H1 (cell line): ENCODE data around the gene NHSL2. TPM values are rescaled to one million over a fixed set of nuclear protein-coding genes. Genes with fewer than 3 reads are reported as not detected.

Experiments
- CTCF ChIA-PET: fragments of 300-600 bp; sonication (Branson Sonifier 250); formaldehyde crosslinking; loops from one replicate; lab custom pipeline; 2021; ENCODE audit not compliant: partially characterized antibody; lab: Charles Lee
- POLR2A ChIA-PET: fragments of 300-600 bp; sonication (Branson Sonifier 250); formaldehyde crosslinking; loops from one replicate; lab custom pipeline; 2021; ENCODE audit warnings: inconsistent platforms; ENCODE audit not compliant: partially characterized antibody; lab: Charles Lee
- DNase-seq, 2 experiments: peaks; one replicate each; pipeline versions ENCODE4 v3.0.0 to v3.0.0-alpha.2; 2010 to 2022; ENCODE audit warnings: low spot score in 2 of 2, low read depth in 1 of 2, mixed read lengths in 1 of 2
- FAIRE-seq: peaks from 2 replicates; lab custom pipeline; 2011; peaks lifted over from hg19 to GRCh38; lab: Jason Lieb, UNC
- H2AFZ ChIP-seq: 2 replicates; pipeline ENCODE4 v1.8.1; 2012; ENCODE audit warnings: low read length, inconsistent platforms
- H2AK5ac ChIP-seq: 2 replicates; pipeline ENCODE4 v1.6.1; 2013; ENCODE audit warnings: low read depth, low read length
- H2BK120ac ChIP-seq: replicated peaks from 2 replicates; pipeline ENCODE3; 2013; ENCODE audit warnings: low read depth, low read length, inconsistent platforms
- H2BK12ac ChIP-seq: 2 replicates; pipeline ENCODE4 v1.6.1; 2013; ENCODE audit warnings: low read depth, low read length
- H2BK15ac ChIP-seq: 2 replicates; pipeline ENCODE4 v1.6.1; 2013; ENCODE audit warnings: low read length
- H2BK20ac ChIP-seq: 2 replicates; pipeline ENCODE4 v1.6.1; 2013; ENCODE audit warnings: low read length
- H2BK5ac ChIP-seq: 2 replicates; pipeline ENCODE4 v1.6.1; 2013; ENCODE audit warnings: low read depth, low read length
- H3K14ac ChIP-seq: 2 replicates; pipeline ENCODE4 v1.6.1; 2013; ENCODE audit warnings: inconsistent platforms; ENCODE audit not compliant: insufficient read length
- H3K18ac ChIP-seq: 2 replicates; pipeline ENCODE4 v1.6.1; 2013; ENCODE audit warnings: low read length; ENCODE audit errors: extremely low read depth
- H3K23ac ChIP-seq: 2 replicates; pipeline ENCODE4 v1.6.1; 2013; ENCODE audit warnings: inconsistent platforms; ENCODE audit not compliant: insufficient read length
- H3K23me2 ChIP-seq: 2 replicates; pipeline ENCODE4 v1.6.1; 2013; ENCODE audit warnings: low read depth, low read length
- H3K27ac ChIP-seq: 2 replicates; pipeline ENCODE4 v1.6.1; 2011; ENCODE audit warnings: low read depth, low read length, inconsistent platforms
- H3K27me3 ChIP-seq, 4 experiments: replicated peaks in 1 of 4; 1 replicate in 1 of 4; 2 replicates in 3 of 4; pipeline versions ENCODE4 v1.6.1 to v1.8.1; 2011 to 2013; ENCODE audit warnings: low read length in 3 of 4, mild to moderate bottlenecking in 3 of 4, inconsistent platforms in 2 of 4, mixed read lengths in 2 of 4, moderate library complexity in 1 of 4; ENCODE audit not compliant: control insufficient read depth in 3 of 4, insufficient read depth in 3 of 4; ENCODE audit errors: extremely low read depth in 1 of 4
- H3K36me3 ChIP-seq, 4 experiments: 2 replicates each; pipeline versions ENCODE4 v1.6.1 to v1.8.1; 2011 to 2013; ENCODE audit warnings: mild to moderate bottlenecking in 4 of 4, low read length in 3 of 4, moderate library complexity in 2 of 4, control low read depth in 1 of 4, inconsistent platforms in 1 of 4; ENCODE audit not compliant: insufficient read depth in 4 of 4, control insufficient read depth in 2 of 4
- H3K4ac ChIP-seq: replicated peaks from 2 replicates; pipeline ENCODE3; 2013; ENCODE audit warnings: low read length, low read depth, mixed read lengths, inconsistent platforms; ENCODE audit not compliant: insufficient read length
- H3K4me1 ChIP-seq, 4 experiments: replicated peaks in 1 of 4; 1 replicate in 1 of 4; 2 replicates in 3 of 4; pipeline versions ENCODE4 v1.6.1 to v1.8.1; 2011 to 2013; ENCODE audit warnings: low read length in 3 of 4, inconsistent platforms in 2 of 4, mixed read lengths in 1 of 4; ENCODE audit not compliant: insufficient read depth in 4 of 4, control insufficient read depth in 3 of 4
- H3K4me2 ChIP-seq, 2 experiments: 2 replicates each; pipeline versions ENCODE4 v1.6.1 to v1.8.1; 2011 to 2013; ENCODE audit warnings: low read depth in 2 of 2, low read length in 2 of 2, control low read depth in 1 of 2, inconsistent platforms in 1 of 2, mild to moderate bottlenecking in 1 of 2; ENCODE audit not compliant: insufficient read depth in 1 of 2
- H3K4me3 ChIP-seq, 4 experiments: fragments of 200-600, 300-600 bp in 1 of 4; sonication (generic), shearing (Covaris generic), sonication (Bioruptor Twin) in 1 of 4; 2 replicates each; pipeline versions ENCODE4 v1.5.1 to v1.8.1; 2011 to 2016; ENCODE audit warnings: low read length in 4 of 4, low read depth in 3 of 4, control low read depth in 2 of 4, inconsistent platforms in 2 of 4, mild to moderate bottlenecking in 2 of 4, mixed read lengths in 1 of 4, moderate library complexity in 1 of 4; ENCODE audit not compliant: insufficient read depth in 2 of 4; ENCODE audit errors: extremely low read depth in 1 of 4
- H3K56ac ChIP-seq: replicated peaks from 2 replicates; pipeline ENCODE3; 2013; ENCODE audit warnings: low read depth, mild to moderate bottlenecking, mixed read lengths, low read length, inconsistent platforms; ENCODE audit not compliant: insufficient read length
- H3K79me1 ChIP-seq: 2 replicates; pipeline ENCODE4 v1.6.1; 2013; ENCODE audit warnings: low read depth, low read length, control low read depth
- H3K79me2 ChIP-seq, 2 experiments: 2 replicates each; pipeline versions ENCODE4 v1.6.1 to v1.8.1; 2012 to 2013; ENCODE audit warnings: low read length in 2 of 2, mild to moderate bottlenecking in 2 of 2, inconsistent platforms in 1 of 2; ENCODE audit not compliant: insufficient read depth in 2 of 2, control insufficient read depth in 1 of 2
- H3K9ac ChIP-seq, 4 experiments: replicated peaks in 1 of 4; 1 replicate in 1 of 4; 2 replicates in 3 of 4; pipeline versions ENCODE4 v1.6.1 to v1.8.1; 2011 to 2013; ENCODE audit warnings: low read depth in 3 of 4, low read length in 3 of 4, control low read depth in 2 of 4, mild to moderate bottlenecking in 2 of 4, moderate library complexity in 2 of 4, inconsistent platforms in 1 of 4; ENCODE audit errors: extremely low read depth in 1 of 4
- H3K9me3 ChIP-seq, 2 experiments: 2 replicates each; pipeline versions ENCODE4 v1.6.1 to v1.8.1; 2012 to 2013; ENCODE audit warnings: mild to moderate bottlenecking in 2 of 2, moderate library complexity in 2 of 2, control low read depth in 1 of 2, inconsistent platforms in 1 of 2, low read depth in 1 of 2, low read length in 1 of 2, mixed read lengths in 1 of 2; ENCODE audit not compliant: insufficient read depth in 2 of 2
- H4K20me1 ChIP-seq, 2 experiments: replicated peaks in 1 of 2; 2 replicates each; pipeline versions ENCODE3 to v1.8.1; 2011 to 2013; ENCODE audit warnings: inconsistent platforms in 2 of 2, low read length in 2 of 2, mild to moderate bottlenecking in 1 of 2; ENCODE audit not compliant: insufficient read depth in 2 of 2, control insufficient read depth in 1 of 2
- H4K5ac ChIP-seq: 2 replicates; pipeline ENCODE4 v1.6.1; 2013; ENCODE audit warnings: low read length, low read depth, mixed read lengths, inconsistent platforms; ENCODE audit not compliant: insufficient read length
- H4K8ac ChIP-seq: 2 replicates; pipeline ENCODE4 v1.8.0; 2013; ENCODE audit warnings: mild to moderate bottlenecking, moderate library complexity, low read length, inconsistent platforms; ENCODE audit not compliant: insufficient read depth; ENCODE audit errors: extremely low read depth
- H4K91ac ChIP-seq: replicated peaks from 2 replicates; pipeline ENCODE3; 2013; ENCODE audit warnings: low read length, mixed read lengths, inconsistent platforms; ENCODE audit not compliant: insufficient read length
- CHD2 ChIP-seq: IDR thresholded peaks from 2 replicates; pipeline ENCODE4 v1.6.1; 2012; ENCODE audit warnings: low read length, improper control_type of control experiment
- MAX ChIP-seq: IDR thresholded peaks from 2 replicates; pipeline ENCODE4 v1.6.1; 2012; ENCODE audit warnings: inconsistent platforms
- WGBS, 2 experiments: shearing (Covaris generic) in 1 of 2; methylation state at CpG; one replicate each; pipeline versions ENCODE4 v1.1.6 to v1.1.7; 2013 to 2015; ENCODE audit warnings: low lambda C conversion rate in 2 of 2, mixed read lengths in 2 of 2, inconsistent platforms in 1 of 2, low coverage in 1 of 2, missing lambda C conversion rate in 1 of 2; ENCODE audit not compliant: insufficient replicate concordance in 2 of 2, insufficient coverage in 1 of 2, insufficient read length in 1 of 2; ENCODE audit errors: extremely low coverage in 1 of 2, missing lambda C conversion rate in 1 of 2; 5-methylcytosine and 5-hydroxymethylcytosine counted together
- polyA plus RNA-seq, 7 experiments: library from polyadenylated mRNA; depleted of rRNA in 3 of 7; stranded (reverse) in 5 of 7; unstranded in 2 of 7; fragments of >200 nt in 5 of 7; fragments of 200-250 nt in 2 of 7; gene quantifications; 1 replicate in 5 of 7; 2 replicates in 1 of 7; 4 replicates in 1 of 7; pipeline versions ENCODE4 v1.2.1 to v1.2.3, GENCODE V29; 2011 to 2013; ENCODE audit warnings: missing spikeins in 2 of 7, mixed read lengths in 2 of 7
- total RNA-seq: library from RNA; stranded (reverse); fragmentation: NEBNext Ultra II Directional; extraction: Animal tissue kit (Norgen Biotek cat#: 25700); gene quantifications from 2 replicates; pipeline ENCODE4 v1.2.1, GENCODE V29; 2021

Gene NHSL2
- total and polyA plus RNA-seq, 2 of the 8 experiments (the other 6 are each of a cell fraction or from before 2014, with no cell fraction given): 3.7 to 7.2 TPM

DNA sequence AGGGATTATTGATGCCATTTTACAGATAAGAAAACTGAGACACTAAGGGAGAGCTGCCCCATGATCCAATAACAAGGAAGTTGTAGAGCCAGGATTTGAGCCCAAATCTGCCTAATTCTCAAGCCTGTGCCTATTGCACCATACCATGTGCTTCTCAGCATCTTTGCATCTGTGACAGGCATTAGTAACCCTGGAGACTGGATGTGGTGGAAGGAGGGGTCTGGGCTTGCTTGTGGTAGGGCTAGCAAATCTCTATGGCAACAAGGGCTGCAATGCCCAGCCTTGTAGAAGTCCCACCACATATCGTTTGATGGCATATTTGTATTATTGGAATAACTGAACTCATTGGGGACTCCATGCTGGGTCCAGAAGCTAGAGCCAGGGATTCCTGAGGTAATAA is 163.0 kb downstream of the NHSL2 start:
- Histone ChIP-seq H2BK20ac (no peak overlapping the region), H3K79me2 (no peaks in the 10 kb centered on the region), H3K23ac (no peak overlapping the region), H3K4ac (no peak overlapping the region), H4K20me1 (no peaks in the 10 kb centered on the region), H2BK12ac (no peak overlapping the region), H3K9ac (no peak overlapping the region), H2BK15ac (no peak overlapping the region), H3K9me3 (no peaks in the 10 kb centered on the region), H3K36me3 (no peaks in the 10 kb centered on the region), H4K91ac (no peak overlapping the region), H3K4me1 (peaks cover 0 to 8% (median 4%) of the 10 kb centered on the region in 4 experiments; a peak in 4 of 7 replicates), H2BK120ac (no peak overlapping the region), H2AK5ac (no peak overlapping the region), H3K79me1 (no peaks in the 10 kb centered on the region), H3K23me2 (peaks cover 3% of the 10 kb centered on the region; the same call in 1 of the 2 replicates), H2AFZ (no peak overlapping the region), H3K27ac (no peak overlapping the region), H3K4me3 (no peak overlapping the region), H3K27me3 (no peaks in the 10 kb centered on the region), H3K4me2 (no peak overlapping the region), H4K5ac (no peak overlapping the region), H3K56ac (no peak overlapping the region), H3K18ac (no peak overlapping the region), H2BK5ac (no peak overlapping the region), H4K8ac (no peak overlapping the region), H3K14ac (no peak overlapping the region)
- DNase-seq: no peak
- ChIA-PET CTCF (interaction anchor here (0.7 to 2.8 kb wide), 6 partner anchors 13 to 53 kb away, joined by 3 to 16 read pairs (median 4); no protein-coding TSS in a partner anchor), POLR2A (no interaction called here)
- TF ChIP-seq CHD2 (no peak), MAX (no peak)
- WGBS, 2 experiments: 100% methylated on average over 1 of the region's 1 CpG; no CpG with 5 or more reads in 1 of the 2 experiments
- FAIRE-seq: no peak
